Superior temporal gyrus (tissue), 1 donor: ENCODE results near the gene GNLY.
A peak's percentile ranks its signal among the peaks of the same experiment; 100 is the strongest.

ENCODE experiments used
- DNase-seq: peaks from one replicate; pipeline ENCODE4 v3.0.0-alpha.2; 2016; ENCODE audit errors: extremely low spot score

GNLY gene

DNA sequence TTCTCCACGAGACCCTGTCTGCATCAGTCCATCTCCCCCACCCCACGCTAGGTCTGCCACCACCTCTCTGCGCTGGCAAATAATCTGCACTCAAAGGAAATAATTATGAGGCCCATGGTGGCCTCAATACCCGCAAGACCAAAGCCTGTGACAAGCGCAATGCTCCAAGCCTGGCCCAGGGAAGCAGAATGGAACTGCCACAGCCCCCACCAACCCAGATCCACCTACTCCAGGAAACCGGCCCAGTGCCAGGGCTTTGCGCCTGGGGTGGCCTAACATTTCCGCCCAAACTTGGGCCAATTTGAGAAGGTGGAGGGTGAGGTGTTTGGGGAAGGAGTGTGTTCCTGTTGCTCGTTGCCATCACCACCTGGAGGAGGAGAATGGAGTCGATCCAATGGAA lies 33.6 kb downstream of the GNLY start:
- no peak for DNase-seq

DNA sequence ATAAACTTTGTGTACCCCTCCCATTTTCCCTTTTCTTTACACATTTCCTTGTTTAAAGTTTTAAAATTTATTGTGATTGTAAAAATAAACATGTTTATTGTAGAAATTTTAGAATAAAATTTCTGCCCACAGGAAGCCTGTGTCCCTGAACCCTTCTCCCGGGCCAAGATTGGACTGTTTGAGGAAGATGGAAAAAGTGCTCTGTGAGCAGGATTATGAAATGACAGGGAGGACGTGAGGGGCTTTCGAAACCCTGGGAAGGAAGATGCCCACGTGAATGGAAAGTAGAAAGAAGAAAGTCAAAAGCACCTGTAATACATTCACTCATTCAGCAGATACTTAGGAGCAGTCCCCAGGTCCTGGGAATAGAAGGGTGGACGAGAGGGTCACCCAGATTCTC lies 34.2 kb downstream of the GNLY start:
- no peak for DNase-seq

DNA sequence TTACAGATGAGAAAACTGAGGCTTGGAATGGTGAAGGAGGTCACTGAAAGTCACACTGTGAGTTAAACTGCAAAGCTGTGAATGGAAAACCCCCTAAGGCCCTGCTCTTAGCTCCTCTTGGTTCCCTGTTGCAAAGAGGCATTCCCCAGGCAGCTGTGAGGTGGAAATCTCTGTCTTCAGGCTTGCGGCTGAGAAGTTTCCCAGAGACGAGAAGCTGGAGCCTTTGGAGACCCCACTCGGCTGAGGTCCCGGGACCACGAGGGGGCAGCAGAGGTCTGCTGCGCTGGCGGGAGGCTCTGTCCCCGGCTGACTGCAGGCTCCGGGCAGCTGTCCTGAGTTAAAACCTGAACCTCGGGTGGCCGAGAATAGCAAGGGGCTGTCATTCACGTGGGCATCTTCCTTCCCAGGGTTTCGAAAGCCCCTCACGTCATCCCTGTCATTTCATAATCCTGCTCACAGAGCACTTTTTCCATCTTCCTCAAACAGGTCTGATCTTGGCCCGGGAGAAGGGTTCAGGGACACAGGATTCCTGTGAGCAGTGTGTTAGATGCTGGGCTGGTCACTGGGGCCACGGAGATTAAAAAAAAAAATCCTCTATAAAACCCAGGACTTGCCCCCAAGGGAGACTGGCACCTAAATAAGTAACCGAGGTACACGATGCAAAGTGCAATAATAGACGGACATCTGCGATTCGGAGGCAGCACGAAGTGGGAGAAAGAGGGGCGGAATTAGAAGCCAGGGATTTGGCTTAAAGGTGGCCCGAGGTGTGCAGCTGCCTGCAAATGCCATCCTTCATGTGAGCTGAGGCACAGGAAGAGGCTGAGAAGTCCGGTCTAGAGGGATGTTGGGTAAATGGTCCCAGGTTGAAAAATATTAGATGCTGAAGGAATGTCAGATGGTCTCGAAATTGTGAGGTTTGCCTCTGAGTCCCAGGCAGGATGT lies 35.0 kb downstream of the GNLY start:
- peak; percentile 91 for DNase-seq

DNA sequence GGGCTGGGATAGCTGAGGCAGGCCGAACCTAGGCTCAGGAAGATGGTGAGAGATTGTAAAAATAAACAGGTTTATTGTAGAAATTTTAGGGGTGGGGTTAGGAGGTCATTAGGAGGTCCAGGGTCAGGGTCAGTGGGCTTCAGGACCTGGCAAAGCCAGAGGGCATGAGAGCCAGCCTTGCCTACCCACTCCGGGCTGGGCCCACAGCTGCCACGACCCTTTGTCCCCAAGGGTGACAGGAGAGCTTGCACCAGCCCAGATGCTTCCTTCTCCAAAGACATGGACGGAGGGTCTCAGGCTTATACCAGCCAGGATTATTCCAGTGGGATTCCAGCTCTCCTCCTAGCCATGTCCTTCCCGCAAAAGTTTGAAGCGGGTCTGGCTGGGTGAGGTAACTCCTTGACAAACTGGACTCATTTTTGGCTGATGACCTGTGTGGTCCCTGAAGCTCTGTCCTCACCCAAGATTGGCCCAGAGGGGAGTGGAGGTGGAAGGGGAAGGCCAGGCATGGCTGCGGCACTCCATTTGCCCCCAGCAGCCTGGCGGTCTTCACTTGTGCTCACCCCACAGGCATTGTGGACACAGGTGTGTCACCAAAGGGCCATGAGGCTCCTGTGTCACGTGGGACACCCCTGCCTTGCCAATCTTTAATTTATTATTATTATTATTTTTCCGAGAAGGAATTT lies 35.8 kb downstream of the GNLY start:
- DNase-seq = no peak

DNA sequence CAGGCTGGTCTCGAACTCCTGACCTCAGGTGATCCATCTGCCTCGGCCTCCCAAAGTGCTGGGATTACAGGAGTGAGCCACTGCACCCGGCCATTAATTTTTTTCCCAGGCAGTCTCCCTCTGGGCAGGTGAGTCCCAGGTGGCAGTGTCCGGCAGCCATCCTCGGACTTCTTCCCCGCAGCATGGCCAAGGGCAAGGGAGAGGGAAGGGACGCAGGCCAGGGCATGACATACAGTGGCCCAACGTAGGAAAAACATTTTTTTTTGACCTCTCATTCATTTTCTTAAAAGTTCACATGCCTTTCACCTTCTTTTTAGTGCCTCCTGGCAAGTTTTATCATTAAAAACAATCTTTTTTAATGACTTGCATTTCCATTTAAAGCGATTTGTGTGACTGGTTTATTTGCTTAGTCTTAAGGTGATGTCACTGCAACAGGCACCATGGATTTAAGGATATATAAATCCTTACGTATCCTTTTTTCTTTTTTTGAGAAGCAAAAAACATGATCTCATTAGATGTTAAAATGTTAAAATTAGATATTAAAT lies 36.6 kb downstream of the GNLY start:
- no peak for DNase-seq

DNA sequence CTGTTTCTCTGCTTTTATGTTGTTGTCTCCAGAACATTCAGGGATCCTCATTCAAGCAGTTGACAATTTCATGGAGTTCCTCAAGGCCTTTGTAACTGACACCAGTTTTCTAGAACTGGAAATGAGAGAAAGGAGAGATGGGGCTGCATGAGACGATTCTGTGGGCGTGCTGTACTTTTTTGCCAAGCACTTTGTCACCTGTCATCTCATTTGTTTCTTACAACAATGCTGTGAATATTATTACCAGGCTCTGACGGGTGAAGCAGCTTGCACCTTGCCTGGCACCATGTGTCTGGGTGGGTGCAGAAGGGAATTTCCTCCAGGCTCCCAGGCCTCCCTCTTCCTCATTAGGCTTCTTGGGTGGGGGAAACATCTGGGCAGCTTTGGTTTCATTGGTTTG lies 37.4 kb downstream of the GNLY start:
- DNase-seq = no peak

DNA sequence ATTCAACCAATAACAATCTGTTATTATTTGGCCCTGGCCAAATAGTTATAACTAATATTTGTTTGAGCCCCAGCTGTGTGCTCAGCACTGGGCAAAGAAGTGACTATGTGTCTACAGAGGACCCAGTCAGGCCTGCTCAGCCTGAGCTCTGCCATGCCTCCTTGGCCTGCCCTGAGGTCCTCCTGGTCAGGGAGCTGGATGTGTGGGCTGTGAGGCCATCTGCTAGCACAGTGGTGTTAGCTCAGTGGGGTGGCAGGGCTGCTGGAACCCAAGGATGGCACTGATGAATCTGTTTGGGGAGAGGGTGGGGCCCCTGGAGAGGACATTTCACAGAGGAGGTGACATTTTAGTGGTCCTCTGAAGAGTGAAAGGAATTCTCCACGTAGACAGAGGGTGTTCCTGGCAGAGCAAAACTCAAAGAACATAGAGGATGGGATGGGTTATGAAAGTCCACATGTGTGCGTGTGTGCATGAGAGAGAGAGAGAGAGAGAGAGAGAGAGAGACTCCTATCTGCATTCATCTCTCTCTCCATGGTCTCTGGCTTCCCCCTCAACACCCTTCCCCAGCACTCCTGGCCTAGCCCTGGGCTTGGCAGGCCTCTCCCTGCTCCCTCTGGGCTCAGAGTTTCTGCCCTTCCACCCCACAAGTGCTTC lies 38.4 kb downstream of the GNLY start:
- DNase-seq = no peak

DNA sequence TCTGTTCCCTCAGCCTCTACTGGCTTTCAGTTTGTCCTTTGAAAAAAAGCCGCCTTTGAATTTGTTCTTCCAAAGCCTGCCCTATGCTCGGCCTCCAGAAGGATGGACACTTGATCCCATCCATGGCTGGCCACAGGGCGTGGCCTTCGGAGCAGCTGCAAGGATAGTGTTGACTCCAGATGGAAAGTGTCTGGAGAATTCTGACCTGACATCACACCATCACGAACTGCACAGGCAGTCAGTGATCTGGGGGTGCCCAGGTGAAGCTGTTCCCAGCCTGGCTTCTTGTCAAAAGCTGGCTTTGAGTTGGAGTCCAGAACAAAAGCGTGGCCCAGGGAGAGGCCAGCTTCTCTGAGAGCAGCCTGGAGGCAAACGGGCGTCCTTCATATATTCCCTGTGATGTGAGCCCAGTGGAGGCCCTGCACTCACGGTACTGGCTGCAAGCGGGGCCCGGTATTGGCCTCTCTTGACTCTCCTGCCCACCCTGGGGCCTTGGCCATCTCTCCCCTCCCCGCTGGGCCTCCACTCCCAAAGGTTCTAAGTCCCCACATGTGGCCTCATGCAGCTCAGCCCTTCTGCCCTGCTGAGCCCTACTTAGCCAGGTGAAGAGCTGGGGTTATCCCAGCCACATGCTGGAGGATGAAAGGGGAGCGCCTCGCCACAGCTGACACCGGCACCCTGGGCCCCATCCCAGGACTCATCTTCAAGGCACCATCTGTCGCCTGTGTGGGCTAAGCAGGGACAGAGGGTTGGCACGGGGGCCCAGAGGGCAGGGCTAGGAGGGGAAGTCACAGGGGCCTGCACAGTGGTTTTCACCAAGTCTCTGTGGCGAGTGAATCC lies 39.2 kb downstream of the GNLY start:
- no peak for DNase-seq

DNA sequence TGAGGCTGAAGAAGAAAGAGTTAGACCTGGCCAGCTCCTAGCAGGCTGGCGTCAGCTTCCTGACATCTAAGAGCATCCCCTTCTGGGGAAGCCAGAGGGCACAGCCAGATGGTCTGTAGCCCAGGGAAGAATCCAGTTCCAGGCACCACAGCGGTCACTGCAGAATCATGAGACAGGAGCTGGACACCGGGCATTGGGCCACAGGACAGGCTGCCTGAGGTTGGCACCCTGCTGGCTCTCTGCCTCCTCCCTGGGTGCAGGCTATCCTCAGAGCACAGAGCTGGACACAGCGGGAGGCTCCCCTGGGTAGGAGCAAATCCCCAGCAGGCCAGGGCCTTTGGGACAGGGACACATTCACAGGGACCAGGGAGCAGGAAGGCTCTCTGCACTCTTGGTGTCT lies 39.9 kb downstream of the GNLY start:
- DNase-seq = no peak

DNA sequence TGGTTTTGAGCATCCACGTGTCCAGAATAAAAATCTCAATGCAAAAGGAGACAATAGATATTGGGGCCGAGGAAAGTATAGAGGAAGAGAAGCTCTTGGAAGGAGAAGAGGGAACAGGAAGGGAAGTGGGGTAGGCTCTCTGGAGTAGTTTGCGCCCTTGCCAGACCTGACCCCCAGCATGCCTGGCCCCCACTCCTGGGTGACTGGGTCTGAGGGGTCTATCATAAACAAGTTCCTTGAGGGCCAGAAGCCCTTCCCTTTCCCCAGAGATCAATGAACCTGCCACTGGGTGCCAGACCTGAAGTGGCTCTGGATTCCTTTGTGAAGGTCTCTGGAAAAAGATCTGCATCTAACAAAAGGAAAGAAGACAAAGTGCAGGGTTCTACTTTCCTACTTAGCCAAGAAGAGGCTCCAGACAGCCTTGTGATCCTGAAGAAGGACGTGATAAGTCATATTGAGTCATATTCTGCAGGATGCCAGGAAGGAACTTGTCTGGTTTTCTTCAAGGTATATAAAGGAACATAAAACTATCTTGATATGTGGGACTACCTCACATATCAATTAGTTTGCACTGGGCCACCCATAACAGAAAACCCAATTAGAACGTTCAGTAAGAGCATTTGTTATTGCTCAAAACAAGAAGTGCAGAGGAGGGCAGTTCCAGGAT lies 40.9 kb downstream of the GNLY start:
- no peak for DNase-seq

DNA sequence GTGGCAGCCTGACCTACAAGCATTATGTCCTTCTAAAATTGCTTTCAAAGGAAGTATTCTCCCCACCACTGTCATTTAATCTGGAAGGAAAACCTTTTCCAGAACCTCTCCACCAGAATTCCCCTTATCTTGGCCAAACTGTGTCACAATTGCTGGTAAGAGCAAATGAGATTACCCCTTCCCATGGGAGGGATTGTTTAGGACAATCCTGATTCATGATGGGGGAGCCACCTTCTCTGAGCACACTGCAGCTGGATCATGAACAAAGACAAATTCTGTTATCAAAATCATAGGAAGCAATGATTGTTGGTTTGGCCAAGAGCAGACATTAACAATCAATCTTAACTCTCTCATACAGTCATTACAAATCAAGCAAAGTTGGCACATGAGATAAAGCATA lies 41.5 kb downstream of the GNLY start:
- DNase-seq = no peak

DNA sequence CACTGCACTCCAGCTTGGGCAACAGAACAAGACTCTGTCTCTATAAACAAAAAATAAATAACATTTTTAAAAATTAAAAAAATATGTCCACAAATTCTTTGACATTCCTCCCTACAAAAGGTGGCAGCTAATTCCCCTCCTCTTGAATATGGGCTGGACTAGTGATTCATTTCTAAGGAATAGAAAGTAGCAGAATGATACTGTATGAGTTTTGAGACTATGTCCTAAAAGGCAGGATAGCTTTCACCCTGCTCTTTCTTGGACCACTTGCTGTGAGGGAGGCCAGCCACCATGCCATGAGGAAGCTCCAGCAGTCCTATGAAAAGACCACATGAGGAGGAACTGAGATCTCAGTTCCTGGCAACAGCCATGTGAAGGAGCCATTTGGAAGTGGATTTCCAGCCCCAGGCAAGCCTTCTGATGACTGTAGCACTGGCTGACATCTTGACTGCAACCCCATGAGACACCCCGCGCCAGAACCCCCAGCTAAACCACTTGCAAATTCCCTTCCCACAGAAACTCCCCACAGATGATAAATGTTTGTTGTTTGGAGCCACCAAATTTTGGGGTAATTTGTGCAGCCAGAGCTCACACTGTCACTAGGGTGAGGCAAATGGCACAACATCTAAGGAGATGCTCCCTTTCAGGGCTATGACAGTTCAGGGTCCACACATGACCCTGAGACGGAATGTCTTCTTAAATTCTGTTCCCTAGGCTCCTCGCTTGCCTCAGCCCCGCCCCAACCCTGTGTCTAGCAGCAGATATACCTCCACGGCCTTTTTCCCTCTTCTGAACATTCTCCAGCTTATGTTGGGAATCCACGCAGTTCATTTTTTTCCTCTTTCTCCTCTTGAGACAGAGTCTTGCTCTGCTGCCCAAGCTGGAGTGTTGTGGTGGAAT lies 42.5 kb downstream of the GNLY start:
- DNase-seq = no peak

DNA sequence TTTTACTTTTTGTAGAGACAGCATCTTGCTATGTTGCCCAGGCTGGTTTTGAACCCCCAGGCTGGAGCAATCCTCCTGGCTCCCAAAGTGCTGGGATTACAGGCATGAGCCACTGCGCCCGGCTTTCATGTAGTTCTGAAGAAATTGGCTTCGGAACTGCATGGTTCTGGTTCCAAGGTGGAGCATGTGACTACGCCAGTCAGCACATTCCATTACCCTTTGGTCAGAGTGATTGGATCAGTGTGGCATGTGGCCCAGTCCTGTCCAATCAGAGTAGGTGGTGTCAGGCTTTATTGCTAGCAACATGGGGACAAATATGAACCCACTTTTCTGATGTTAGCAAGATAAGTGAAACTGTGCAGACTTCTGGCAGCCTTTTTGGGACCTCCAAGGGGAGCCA lies 43.3 kb downstream of the GNLY start:
- no peak for DNase-seq

DNA sequence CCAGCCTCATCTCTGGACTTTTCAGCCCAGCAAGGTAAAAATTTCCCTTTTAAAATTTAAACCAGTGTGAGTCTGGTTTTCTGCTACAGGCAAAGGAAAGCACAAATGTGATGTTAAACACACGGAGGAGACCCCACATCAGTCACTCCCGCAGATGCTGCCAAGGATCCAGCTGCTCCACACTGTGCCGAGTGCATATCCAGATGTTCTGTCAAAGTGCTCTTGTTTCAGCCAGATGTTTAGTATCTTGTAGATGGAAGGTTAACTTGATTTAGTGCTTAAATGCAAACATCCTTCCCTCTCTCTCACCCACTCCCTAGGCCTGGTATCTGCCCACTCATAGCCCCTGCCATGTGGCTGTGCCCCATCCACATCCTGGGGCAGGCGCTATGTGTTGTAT lies 43.8 kb downstream of the GNLY start:
- no peak for DNase-seq

DNA sequence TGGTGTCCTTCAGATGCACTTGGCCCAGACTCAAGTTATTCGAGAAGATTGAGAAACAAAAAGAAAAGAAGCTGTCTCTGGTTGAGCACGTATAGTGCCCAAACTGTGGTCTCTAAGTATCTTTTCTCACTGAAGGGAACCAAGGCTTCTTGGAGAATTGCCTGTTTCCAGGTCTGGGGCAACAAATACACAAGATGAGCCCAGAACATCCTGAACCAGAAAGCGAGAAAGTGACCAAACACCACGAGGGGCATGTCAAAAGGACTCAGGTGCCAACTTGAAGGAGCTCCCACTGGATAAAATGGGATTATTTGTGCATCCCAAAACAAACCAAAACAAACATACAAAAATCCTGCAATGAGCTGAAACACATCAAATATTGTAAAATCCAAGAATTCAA lies 46.0 kb downstream of the GNLY start:
- DNase-seq = no peak

DNA sequence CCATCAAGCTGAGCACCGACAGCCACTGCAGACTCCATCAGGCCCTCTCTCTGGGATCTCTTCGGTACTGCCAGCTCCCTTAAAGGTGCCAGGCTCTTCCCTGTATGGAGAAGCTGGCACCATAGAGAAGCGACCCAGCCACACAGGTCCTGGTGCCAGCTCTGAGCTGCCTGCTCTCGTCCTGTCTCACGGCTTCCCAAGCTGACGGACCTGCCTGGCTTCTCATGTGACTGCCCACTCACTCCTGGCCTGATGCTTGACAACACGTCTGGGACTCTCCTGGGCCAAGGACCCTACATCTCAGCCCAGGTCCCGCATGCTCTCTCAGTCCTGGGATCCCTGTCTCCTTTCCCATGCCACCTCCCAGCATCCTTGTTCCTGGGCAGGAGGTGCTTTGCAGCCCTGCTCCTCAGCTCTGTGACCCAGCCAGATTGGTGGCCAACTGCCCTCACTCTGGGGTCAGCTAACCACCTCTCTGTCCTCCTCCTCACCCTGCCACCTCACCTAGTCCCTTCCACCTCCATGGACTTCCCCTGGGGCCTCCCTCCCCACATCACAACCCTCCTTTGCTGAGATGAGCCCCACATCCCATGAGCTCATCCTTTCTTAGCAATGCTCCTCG lies 47.2 kb downstream of the GNLY start:
- DNase-seq = peak; percentile 59

DNA sequence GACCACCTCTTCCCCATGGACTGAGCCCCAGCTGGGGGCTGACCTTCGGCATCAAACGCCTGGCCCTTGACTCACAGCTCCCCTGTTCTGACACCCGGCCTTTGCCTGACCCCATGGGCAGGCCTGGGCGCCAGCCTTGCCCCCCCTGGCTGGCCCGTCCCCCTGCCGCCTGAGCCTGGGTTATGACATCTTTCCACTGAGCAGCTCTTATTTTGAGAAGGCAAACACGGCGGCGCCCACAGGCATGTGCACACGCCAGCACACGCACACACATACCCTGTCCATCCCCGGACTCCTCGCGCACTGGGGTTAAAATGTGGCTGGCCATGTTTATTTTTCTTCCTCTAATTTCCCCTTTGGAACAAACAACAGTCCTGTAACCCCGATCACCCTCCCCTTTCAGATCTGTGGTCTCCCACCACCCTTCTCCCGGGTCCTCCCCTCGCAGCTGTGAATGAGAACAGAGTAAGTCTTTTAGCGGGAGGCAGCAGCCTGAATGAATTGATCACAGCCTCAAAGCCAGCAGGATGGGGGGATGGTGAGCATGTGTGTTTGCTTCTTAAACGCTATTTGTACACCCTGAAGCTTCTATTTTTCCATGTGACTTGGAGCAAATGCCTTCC lies 47.8 kb downstream of the GNLY start:
- peak; percentile 93 for DNase-seq

DNA sequence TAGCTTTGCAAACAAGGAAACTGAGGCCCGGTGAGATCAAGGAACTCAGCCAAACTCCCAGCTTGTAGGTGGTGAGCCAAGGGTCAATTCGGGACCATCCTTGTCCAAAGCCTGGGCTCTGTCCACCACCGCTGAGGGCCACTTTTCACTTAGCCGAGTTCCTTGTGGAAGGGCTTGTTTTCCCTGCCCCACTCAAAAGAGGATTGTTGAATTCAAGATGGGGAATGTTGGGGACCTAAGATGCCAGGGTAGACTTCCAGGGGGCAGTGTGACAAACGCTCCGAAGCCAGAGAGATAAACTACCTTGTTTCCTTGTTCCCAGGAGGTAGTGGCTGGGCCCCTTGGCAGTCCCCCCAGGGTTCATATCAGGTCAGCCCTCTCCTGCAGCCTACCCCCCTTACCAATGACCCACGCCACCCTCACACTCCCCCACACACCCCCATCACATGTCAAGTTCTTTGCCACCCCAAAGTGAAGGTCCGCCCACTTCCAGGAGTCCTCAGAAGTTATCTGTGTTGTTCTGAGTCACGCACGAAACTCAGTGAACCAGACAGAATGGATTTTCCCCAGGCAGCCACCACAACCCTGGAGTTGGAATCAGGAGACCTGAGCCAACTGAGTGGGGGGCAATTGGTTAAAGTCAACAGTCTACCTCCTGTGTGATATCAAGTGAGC lies 49.3 kb downstream of the GNLY start:
- no peak for DNase-seq
